ENCODE measurements around the gene ZSWIM6. TPM values are rescaled to one million over a fixed set of nuclear protein-coding genes. Genes with fewer than 3 reads are reported as not detected.

The ZSWIM6 gene
- total RNA-seq, 6 experiments from 2014 or later: 2.8 to 7.2 (median 4.1) TPM

GRCh38 chr5:61352612-61353156 lies 20.6 kb downstream of the ZSWIM6 start:
- ATAC-seq (peak; percentile 28 to 84 (median 41)), DNase-seq (peak in 1 of 3 donors; percentile 59)
- Histone ChIP-seq H3K27me3 (no peaks in the 10 kb centered on the region), H3K27ac (no peak overlapping the region), H3K36me3 (no peaks in the 10 kb centered on the region), H3K4me3 (no peak overlapping the region), H3K4me1 (peaks cover 0 to 13% (median 3%) of the 10 kb centered on the region in 4 donors), H3K9me3 (no peaks in the 10 kb centered on the region)
- 41% methylated on average over 3 of the region's 3 CpGs for WGBS (ENCODE audit: insufficient coverage, low coverage, low lambda C conversion rate, missing lambda C conversion rate)
- intact Hi-C loops (cut with DNase I): no loop called here
- TF ChIP-seq CTCF (IDR thresholded peaks at IDR 0.05): no peak
- no peak for TF ChIP-seq POLR2A (IDR thresholded peaks at IDR 0.05)

GRCh38 chr5:61353293-61353692 lies 21.2 kb downstream of the ZSWIM6 start:
- ATAC-seq (peak in 1 of 4 donors; percentile 14), DNase-seq (no peak)
- Histone ChIP-seq H3K36me3 (no peaks in the 10 kb centered on the region), H3K4me3 (no peak overlapping the region), H3K9me3 (no peaks in the 10 kb centered on the region), H3K27me3 (no peaks in the 10 kb centered on the region), H3K4me1 (peaks cover 0 to 13% (median 3%) of the 10 kb centered on the region in 4 donors), H3K27ac (no peak overlapping the region)
- 86% methylated on average over 1 of the region's 1 CpG for WGBS (ENCODE audit: insufficient coverage, low coverage, low lambda C conversion rate, missing lambda C conversion rate)
- TF ChIP-seq POLR2A (IDR thresholded peaks at IDR 0.05): no peak
- no peak for TF ChIP-seq CTCF (IDR thresholded peaks at IDR 0.05)
- intact Hi-C loops (cut with DNase I): no loop called here

- WGBS (ENCODE audit: insufficient coverage, low coverage, low lambda C conversion rate, missing lambda C conversion rate): 100% methylated on average over 2 of the region's 2 CpGs
- TF ChIP-seq POLR2A (IDR thresholded peaks at IDR 0.05): no peak
- no peak for TF ChIP-seq CTCF (IDR thresholded peaks at IDR 0.05)
- no peaks in the 10 kb centered on the region for H3K36me3 ChIP-seq
- peaks cover 0 to 13% (median 3%) of the 10 kb centered on the region in 4 donors for H3K4me1 ChIP-seq
- no peak overlapping the region for H3K4me3 ChIP-seq
- ATAC-seq: no peak
- H3K27me3 ChIP-seq: no peaks in the 10 kb centered on the region
- DNase-seq: no peak
- no peaks in the 10 kb centered on the region for H3K9me3 ChIP-seq
- no peak overlapping the region for H3K27ac ChIP-seq
- intact Hi-C loops (cut with DNase I): no loop called here
Observed at GRCh38 chr5:61354199-61354598, 22.1 kb downstream of the ZSWIM6 start.

- no peaks in the 10 kb centered on the region for H3K36me3 ChIP-seq
- TF ChIP-seq POLR2A (IDR thresholded peaks at IDR 0.05): no peak
- TF ChIP-seq CTCF (IDR thresholded peaks at IDR 0.05): peak in 3 of 4 donors; percentile 19 to 37 (median 21)
- H3K4me1 ChIP-seq: peaks cover 0 to 12% (median 1%) of the 10 kb centered on the region in 4 donors
- ATAC-seq: no peak
- WGBS (ENCODE audit: insufficient coverage, low coverage, low lambda C conversion rate, missing lambda C conversion rate): 30% methylated on average over 2 of the region's 2 CpGs
- H3K4me3 ChIP-seq: no peak overlapping the region
- no peak overlapping the region for H3K27ac ChIP-seq
- no peak for DNase-seq
- no peaks in the 10 kb centered on the region for H3K9me3 ChIP-seq
- no peaks in the 10 kb centered on the region for H3K27me3 ChIP-seq
- intact Hi-C loops (cut with DNase I): no loop called here
Observed at GRCh38 chr5:61357745-61358144, 25.7 kb downstream of the ZSWIM6 start.
